ENCODE results near the gene TRIM63.

The TRIM63 gene

GRCh38 chr1:26069941-26070295 lies 2.5 kb upstream of the TRIM63 start:
- DNase-seq (ENCODE audit: low spot score), result no peak
- TF ChIP-seq, protein P1, sequence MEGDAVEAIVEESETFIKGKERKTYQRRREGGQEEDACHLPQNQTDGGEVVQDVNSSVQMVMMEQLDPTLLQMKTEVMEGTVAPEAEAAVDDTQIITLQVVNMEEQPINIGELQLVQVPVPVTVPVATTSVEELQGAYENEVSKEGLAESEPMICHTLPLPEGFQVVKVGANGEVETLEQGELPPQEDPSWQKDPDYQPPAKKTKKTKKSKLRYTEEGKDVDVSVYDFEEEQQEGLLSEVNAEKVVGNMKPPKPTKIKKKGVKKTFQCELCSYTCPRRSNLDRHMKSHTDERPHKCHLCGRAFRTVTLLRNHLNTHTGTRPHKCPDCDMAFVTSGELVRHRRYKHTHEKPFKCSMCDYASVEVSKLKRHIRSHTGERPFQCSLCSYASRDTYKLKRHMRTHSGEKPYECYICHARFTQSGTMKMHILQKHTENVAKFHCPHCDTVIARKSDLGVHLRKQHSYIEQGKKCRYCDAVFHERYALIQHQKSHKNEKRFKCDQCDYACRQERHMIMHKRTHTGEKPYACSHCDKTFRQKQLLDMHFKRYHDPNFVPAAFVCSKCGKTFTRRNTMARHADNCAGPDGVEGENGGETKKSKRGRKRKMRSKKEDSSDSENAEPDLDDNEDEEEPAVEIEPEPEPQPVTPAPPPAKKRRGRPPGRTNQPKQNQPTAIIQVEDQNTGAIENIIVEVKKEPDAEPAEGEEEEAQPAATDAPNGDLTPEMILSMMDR (IDR thresholded peaks at IDR 0.05), result no peak
- Histone ChIP-seq H3K27ac (no peak overlapping the region), H3K4me3 (no peak overlapping the region)

DNA sequence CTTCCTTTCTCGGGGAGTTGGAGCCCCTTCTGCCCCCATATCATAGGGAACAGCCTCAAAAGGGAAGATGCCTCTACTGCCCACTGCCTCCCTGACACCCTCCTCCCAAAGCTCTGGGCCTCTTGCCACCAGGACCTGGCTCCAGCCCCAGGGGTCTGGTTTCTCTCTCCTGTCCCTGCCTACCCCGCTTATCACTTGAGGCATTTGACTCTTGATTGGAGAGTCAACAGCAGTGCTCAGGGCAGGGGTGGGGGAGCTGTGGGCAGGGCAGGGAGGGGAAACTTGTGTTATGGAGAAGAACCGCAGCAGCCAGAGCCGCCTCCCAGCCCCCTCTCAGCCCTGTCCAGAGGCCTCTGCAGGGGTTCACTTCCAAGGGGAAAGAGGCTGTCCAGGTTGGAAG lies 573 bp downstream of the TRIM63 start:
- H3K4me3 ChIP-seq, result no peak overlapping the region
- no peak overlapping the region for H3K27ac ChIP-seq
- DNase-seq (ENCODE audit: low spot score), result no peak
- TF ChIP-seq, protein P1 (IDR thresholded peaks at IDR 0.05), result no peak

GRCh38 chr1:26066160-26066559 lies 1.3 kb downstream of the TRIM63 start:
- no peak overlapping the region for H3K27ac ChIP-seq
- no peak for DNase-seq (ENCODE audit: low spot score)
- H3K4me3 ChIP-seq, result no peak overlapping the region
- TF ChIP-seq, protein P1 (IDR thresholded peaks at IDR 0.05), result no peak

DNA sequence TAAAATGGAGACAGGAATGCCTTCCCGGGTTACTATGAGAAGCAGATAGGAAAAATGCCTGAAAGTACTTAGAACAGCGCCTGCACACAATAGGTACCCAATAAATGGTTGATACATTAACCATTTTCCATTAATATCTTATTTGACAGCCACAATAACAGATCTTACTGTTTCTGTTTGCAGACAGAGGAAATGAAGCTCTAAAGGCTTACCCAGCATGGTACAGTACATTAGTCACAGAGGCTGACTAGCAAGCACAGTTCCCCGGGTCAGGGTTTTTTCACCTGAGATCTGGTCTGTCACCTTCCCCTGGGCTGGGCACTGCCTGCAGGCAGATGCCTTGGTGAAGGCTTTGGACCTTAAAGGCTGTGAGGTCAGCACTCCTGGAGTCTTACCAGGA lies 2.9 kb downstream of the TRIM63 start:
- DNase-seq (ENCODE audit: low spot score), result no peak
- Histone ChIP-seq H3K27ac (no peak overlapping the region), H3K4me3 (no peak overlapping the region)
- TF ChIP-seq, protein P1 (IDR thresholded peaks at IDR 0.05), result no peak

GRCh38 chr1:26060832-26061574 lies 6.4 kb downstream of the TRIM63 start:
- TF ChIP-seq, protein P1 (IDR thresholded peaks at IDR 0.05), result no peak
- H3K27ac ChIP-seq, result no peak overlapping the region
- no peak for DNase-seq (ENCODE audit: low spot score)
- H3K4me3 ChIP-seq, result no peak overlapping the region

- no peak overlapping the region for H3K4me3 ChIP-seq
- DNase-seq (ENCODE audit: low spot score), result no peak
- H3K27ac ChIP-seq, result no peak overlapping the region
- TF ChIP-seq, protein P1 (IDR thresholded peaks at IDR 0.05), result no peak
Observed at GRCh38 chr1:26059906-26060305, 7.5 kb downstream of the TRIM63 start.

- no peak overlapping the region for H3K27ac ChIP-seq
- TF ChIP-seq, protein P1 (IDR thresholded peaks at IDR 0.05), result no peak
- no peak for DNase-seq (ENCODE audit: low spot score)
- no peak overlapping the region for H3K4me3 ChIP-seq
Observed at GRCh38 chr1:26058052-26058595, 9.3 kb downstream of the TRIM63 start.
